GM19193 (cell line): ENCODE results near the gene DDX20.

Source experiments
- POLR2A ChIP-seq: IDR thresholded peaks from 4 replicates; pipeline ENCODE4 v1.6.1; 2011; ENCODE audit not compliant: insufficient read depth, insufficient read length; ENCODE audit errors: extremely low read depth

Gene DDX20

GRCh38 chr1:111729271-111729921 is 26.3 kb upstream of the DDX20 start:
- TF ChIP-seq POLR2A, result no peak

- TF ChIP-seq POLR2A, result no peak
Observed at GRCh38 chr1:111729946-111730681, 25.6 kb upstream of the DDX20 start.

GRCh38 chr1:111730706-111731105 is 25.0 kb upstream of the DDX20 start:
- TF ChIP-seq POLR2A, result no peak

GRCh38 chr1:111731956-111732355 is 23.7 kb upstream of the DDX20 start:
- no peak for TF ChIP-seq POLR2A

- no peak for TF ChIP-seq POLR2A
Observed at GRCh38 chr1:111732718-111733117, 23.0 kb upstream of the DDX20 start.

- TF ChIP-seq POLR2A, result no peak
Observed at GRCh38 chr1:111733183-111733991, 22.3 kb upstream of the DDX20 start.

GRCh38 chr1:111733992-111734341 is 21.7 kb upstream of the DDX20 start:
- TF ChIP-seq POLR2A, result no peak

GRCh38 chr1:111734426-111734825 is 21.3 kb upstream of the DDX20 start:
- no peak for TF ChIP-seq POLR2A

- no peak for TF ChIP-seq POLR2A
Observed at GRCh38 chr1:111734856-111735255, 20.8 kb upstream of the DDX20 start.

- TF ChIP-seq POLR2A, result no peak
Observed at GRCh38 chr1:111735321-111735720, 20.4 kb upstream of the DDX20 start.

- TF ChIP-seq POLR2A, result no peak
Observed at GRCh38 chr1:111735858-111736544, 19.7 kb upstream of the DDX20 start.

- no peak for TF ChIP-seq POLR2A
Observed at GRCh38 chr1:111736548-111737215, 19.0 kb upstream of the DDX20 start.

GRCh38 chr1:111737216-111738132 is 18.2 kb upstream of the DDX20 start:
- TF ChIP-seq POLR2A, result no peak

GRCh38 chr1:111738133-111738435 is 17.6 kb upstream of the DDX20 start:
- TF ChIP-seq POLR2A, result no peak
